ENCODE measurements around the gene ZFP62. TPM values are rescaled to one million over a fixed set of nuclear protein-coding genes. Genes with fewer than 3 reads are reported as not detected.
"Not testable (repeated sequence)": the region's sequence is repeated elsewhere in the genome, so short reads cannot be mapped to it uniquely, and the experiment has no call there.

Gene ZFP62
- total RNA-seq, 1 experiment from 2014 or later, result 30.7 TPM

DNA sequence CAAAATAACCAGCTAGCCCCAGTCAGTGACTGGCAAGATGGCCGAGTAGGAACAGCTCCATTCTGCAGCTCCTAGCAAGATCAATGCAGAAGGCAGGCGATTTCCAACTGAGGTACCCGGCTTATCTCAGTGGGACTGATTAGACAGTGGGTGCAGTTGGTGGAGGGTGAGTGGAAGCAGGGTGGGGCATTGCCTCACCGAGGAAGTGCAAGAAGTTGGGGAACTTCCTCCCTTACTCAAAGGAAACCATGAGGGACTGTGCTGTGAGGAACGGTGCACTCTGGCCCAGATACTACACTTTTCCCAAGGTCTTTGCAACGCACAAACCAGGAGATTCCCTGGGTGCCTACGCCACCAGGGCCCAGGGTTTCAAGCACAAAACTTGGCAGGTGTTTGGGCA lies 28.3 kb upstream of the ZFP62 start:
- Histone ChIP-seq H3K4me3 (replicated peaks in 1 of 2; ENCODE audit: low read depth in 1 of 2, low read length in 2 of 2) (no peak overlapping the region), H3K79me2 (ENCODE audit: insufficient read depth, low read length) (no peaks in the 10 kb centered on the region), H3K27ac (ENCODE audit: low read depth, low read length) (no peak overlapping the region), H3K9ac (ENCODE audit: low read length) (no peak overlapping the region), H2AFZ (ENCODE audit: low read depth, low read length, poor library complexity, severe bottlenecking) (no peak overlapping the region), H3K4me1 (ENCODE audit: control insufficient read depth in 1 of 2, insufficient read depth in 2 of 2, low read length in 2 of 2) (peaks cover 0 to 7% of the 10 kb centered on the region in 2 experiments; a peak in 2 of 4 replicates), H3K9me3 (ENCODE audit: control insufficient read depth in 1 of 2, insufficient read depth in 1 of 2, low read depth in 1 of 2, low read length in 2 of 2) (no peaks in the 10 kb centered on the region), H3K4me2 (ENCODE audit: low read length) (no peak overlapping the region), H3K9me2 (ENCODE audit: insufficient read depth) (no peaks in the 10 kb centered on the region), H4K20me1 (ENCODE audit: insufficient read depth) (no peaks in the 10 kb centered on the region), H3K27me3 (ENCODE audit: insufficient read depth, low read length) (no peaks in the 10 kb centered on the region), H3K36me3 (ENCODE audit: control insufficient read depth in 1 of 2, insufficient read depth in 2 of 2, low read length in 2 of 2) (no peaks in the 10 kb centered on the region)
- RAD21 ChIA-PET (ENCODE audit: low non-redundant PET in 1 of 2, low total read pairs in 2 of 2, uncharacterized antibody in 2 of 2, unreplicated experiment in 2 of 2), result no interaction called here
- ATAC-seq (no peak), DNase-seq (ENCODE audit: low read depth, low spot score) (no peak)
- no peak for TF ChIP-seq TCF7L2 (IDR thresholded peaks at IDR 0.05; ENCODE audit: borderline replicate concordance, extremely low read depth, insufficient read depth, insufficient read length)
- TF ChIP-seq ZFX (IDR thresholded peaks at IDR 0.05), result no peak
- no peak for TF ChIP-seq EGR1 (IDR thresholded peaks at IDR 0.05; ENCODE audit: low read depth)
- no peak for TF ChIP-seq ZNF274 (IDR thresholded peaks at IDR 0.05; ENCODE audit: low read depth, low read length)
- TF ChIP-seq, protein P1, sequence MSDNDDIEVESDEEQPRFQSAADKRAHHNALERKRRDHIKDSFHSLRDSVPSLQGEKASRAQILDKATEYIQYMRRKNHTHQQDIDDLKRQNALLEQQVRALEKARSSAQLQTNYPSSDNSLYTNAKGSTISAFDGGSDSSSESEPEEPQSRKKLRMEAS (IDR thresholded peaks at IDR 0.05), result no peak
- TF ChIP-seq CBX3 (IDR thresholded peaks at IDR 0.05; ENCODE audit: low read depth), result no peak
- TF ChIP-seq SIN3A (IDR thresholded peaks at IDR 0.05; ENCODE audit: low read depth), result no peak
- TF ChIP-seq YY1 (IDR thresholded peaks at IDR 0.05; ENCODE audit: extremely low read depth, insufficient replicate concordance, low read depth, low read length), result no peak
- no peak for TF ChIP-seq CEBPB (IDR thresholded peaks at IDR 0.05; ENCODE audit: low read depth)
- no peak for TF ChIP-seq FOSL1 (IDR thresholded peaks at IDR 0.05; ENCODE audit: low read depth)
- no peak for TF ChIP-seq JUND (IDR thresholded peaks at IDR 0.05)
- TF ChIP-seq, protein P2, sequence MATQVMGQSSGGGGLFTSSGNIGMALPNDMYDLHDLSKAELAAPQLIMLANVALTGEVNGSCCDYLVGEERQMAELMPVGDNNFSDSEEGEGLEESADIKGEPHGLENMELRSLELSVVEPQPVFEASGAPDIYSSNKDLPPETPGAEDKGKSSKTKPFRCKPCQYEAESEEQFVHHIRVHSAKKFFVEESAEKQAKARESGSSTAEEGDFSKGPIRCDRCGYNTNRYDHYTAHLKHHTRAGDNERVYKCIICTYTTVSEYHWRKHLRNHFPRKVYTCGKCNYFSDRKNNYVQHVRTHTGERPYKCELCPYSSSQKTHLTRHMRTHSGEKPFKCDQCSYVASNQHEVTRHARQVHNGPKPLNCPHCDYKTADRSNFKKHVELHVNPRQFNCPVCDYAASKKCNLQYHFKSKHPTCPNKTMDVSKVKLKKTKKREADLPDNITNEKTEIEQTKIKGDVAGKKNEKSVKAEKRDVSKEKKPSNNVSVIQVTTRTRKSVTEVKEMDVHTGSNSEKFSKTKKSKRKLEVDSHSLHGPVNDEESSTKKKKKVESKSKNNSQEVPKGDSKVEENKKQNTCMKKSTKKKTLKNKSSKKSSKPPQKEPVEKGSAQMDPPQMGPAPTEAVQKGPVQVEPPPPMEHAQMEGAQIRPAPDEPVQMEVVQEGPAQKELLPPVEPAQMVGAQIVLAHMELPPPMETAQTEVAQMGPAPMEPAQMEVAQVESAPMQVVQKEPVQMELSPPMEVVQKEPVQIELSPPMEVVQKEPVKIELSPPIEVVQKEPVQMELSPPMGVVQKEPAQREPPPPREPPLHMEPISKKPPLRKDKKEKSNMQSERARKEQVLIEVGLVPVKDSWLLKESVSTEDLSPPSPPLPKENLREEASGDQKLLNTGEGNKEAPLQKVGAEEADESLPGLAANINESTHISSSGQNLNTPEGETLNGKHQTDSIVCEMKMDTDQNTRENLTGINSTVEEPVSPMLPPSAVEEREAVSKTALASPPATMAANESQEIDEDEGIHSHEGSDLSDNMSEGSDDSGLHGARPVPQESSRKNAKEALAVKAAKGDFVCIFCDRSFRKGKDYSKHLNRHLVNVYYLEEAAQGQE (IDR thresholded peaks at IDR 0.05; ENCODE audit: low read depth), result no peak
- no peak for TF ChIP-seq EZH2 (IDR thresholded peaks at IDR 0.05)
- TF ChIP-seq EZH2phosphoT487 (IDR thresholded peaks at IDR 0.05; ENCODE audit: borderline replicate concordance), result no peak
- intact Hi-C loops (cut with micrococcal nuclease), result no loop called here
- BruUV-seq (replicated peaks), result no TSS peak
- POLR2A ChIA-PET, result no interaction called here
- CTCF ChIA-PET, result no interaction called here

DNA sequence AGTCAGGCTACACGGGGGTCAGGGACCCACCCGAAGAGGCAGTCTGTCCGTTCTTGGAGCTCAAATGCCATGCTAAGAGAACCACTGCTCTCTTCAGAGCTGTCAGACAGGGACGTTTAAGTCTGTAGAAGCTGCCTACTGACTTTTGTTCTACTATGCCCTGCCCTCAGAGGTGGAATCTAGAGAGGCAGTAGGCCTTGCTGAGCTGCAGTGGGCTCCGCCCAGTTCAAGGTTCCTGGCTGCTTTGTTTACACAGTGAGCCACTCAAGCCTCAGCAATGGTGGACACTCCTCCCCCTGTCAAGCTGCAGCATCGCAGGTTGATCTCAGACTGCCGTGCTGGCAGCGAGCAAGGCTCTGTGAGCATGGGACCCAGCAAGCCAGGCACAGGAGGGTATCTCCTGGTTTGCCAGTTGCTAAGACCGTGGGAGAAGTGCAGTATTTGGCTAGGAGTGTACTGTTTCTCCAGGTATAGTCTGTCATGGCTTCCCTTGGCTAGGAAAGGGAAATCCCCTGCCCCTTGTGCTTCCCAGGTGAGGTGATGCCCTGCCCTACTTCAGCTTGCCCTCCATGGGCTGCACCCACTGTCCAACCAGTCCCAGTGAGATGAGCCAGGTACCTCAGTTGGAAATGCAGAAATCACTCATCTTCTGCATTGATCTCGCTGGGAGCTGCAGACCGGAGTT lies 24.9 kb upstream of the ZFP62 start:
- peak overlapping the region; percentile 42 for H3K4me2 ChIP-seq (ENCODE audit: low read length)
- H3K9me3 ChIP-seq (ENCODE audit: control insufficient read depth in 1 of 2, insufficient read depth in 1 of 2, low read depth in 1 of 2, low read length in 2 of 2); CTCF ChIA-PET; H3K4me3 ChIP-seq (replicated peaks in 1 of 2; ENCODE audit: low read depth in 1 of 2, low read length in 2 of 2); H3K27ac ChIP-seq (ENCODE audit: low read depth, low read length); H3K79me2 ChIP-seq (ENCODE audit: insufficient read depth, low read length); H3K4me1 ChIP-seq (ENCODE audit: control insufficient read depth in 1 of 2, insufficient read depth in 2 of 2, low read length in 2 of 2); DNase-seq (ENCODE audit: low read depth, low spot score); intact Hi-C loops (cut with micrococcal nuclease); H3K9me2 ChIP-seq (ENCODE audit: insufficient read depth); H4K20me1 ChIP-seq (ENCODE audit: insufficient read depth); H3K27me3 ChIP-seq (ENCODE audit: insufficient read depth, low read length); POLR2A ChIA-PET; RAD21 ChIA-PET (ENCODE audit: low non-redundant PET in 1 of 2, low total read pairs in 2 of 2, uncharacterized antibody in 2 of 2, unreplicated experiment in 2 of 2); H3K9ac ChIP-seq (ENCODE audit: low read length); H2AFZ ChIP-seq (ENCODE audit: low read depth, low read length, poor library complexity, severe bottlenecking); BruUV-seq (replicated peaks); H3K36me3 ChIP-seq (ENCODE audit: control insufficient read depth in 1 of 2, insufficient read depth in 2 of 2, low read length in 2 of 2): not testable (repeated sequence)
- ATAC-seq, result peak; percentile 70
